Measurements from ENCODE around the gene SCN3B. TPM values are rescaled to one million over a fixed set of nuclear protein-coding genes. Genes with fewer than 3 reads are reported as not detected.

Gene SCN3B
- total and polyA plus RNA-seq, 2 of the 13 experiments (the other 11 are each of a cell fraction or from before 2014, with no cell fraction given): 0.07 to 0.11 TPM

DNA sequence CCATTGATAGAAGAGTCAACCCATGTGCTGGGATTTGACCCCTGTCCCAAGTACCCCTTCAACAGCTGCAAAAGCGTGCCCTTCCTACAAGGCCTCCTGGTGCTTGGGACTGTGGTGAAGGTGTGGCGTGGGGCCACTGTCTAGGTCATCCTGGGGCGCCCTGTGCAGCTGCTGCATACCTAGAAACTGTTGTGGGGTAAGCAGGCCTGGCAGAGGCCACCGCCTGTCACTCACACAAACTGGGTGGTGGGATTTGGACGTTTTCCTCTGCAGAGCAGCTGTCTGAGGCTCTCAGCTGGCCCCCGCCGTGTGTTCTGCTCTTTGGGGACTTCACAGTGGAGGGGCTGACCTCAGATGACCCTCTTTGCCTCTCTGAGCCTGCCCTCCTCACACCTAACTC lies 69.7 kb downstream of the SCN3B start (continued):
- TF ChIP-seq, protein P1, sequence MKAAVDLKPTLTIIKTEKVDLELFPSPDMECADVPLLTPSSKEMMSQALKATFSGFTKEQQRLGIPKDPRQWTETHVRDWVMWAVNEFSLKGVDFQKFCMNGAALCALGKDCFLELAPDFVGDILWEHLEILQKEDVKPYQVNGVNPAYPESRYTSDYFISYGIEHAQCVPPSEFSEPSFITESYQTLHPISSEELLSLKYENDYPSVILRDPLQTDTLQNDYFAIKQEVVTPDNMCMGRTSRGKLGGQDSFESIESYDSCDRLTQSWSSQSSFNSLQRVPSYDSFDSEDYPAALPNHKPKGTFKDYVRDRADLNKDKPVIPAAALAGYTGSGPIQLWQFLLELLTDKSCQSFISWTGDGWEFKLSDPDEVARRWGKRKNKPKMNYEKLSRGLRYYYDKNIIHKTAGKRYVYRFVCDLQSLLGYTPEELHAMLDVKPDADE (CRISPR knock-in tag; IDR thresholded peaks at IDR 0.05): no peak
- TF ChIP-seq ZNF709 (CRISPR knock-in tag; IDR thresholded peaks at IDR 0.05): no peak
- TF ChIP-seq, protein P2, sequence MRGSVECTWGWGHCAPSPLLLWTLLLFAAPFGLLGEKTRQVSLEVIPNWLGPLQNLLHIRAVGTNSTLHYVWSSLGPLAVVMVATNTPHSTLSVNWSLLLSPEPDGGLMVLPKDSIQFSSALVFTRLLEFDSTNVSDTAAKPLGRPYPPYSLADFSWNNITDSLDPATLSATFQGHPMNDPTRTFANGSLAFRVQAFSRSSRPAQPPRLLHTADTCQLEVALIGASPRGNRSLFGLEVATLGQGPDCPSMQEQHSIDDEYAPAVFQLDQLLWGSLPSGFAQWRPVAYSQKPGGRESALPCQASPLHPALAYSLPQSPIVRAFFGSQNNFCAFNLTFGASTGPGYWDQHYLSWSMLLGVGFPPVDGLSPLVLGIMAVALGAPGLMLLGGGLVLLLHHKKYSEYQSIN (CRISPR knock-in tag; IDR thresholded peaks at IDR 0.05; ENCODE audit: borderline replicate concordance): no peak
- TF ChIP-seq, protein P3, sequence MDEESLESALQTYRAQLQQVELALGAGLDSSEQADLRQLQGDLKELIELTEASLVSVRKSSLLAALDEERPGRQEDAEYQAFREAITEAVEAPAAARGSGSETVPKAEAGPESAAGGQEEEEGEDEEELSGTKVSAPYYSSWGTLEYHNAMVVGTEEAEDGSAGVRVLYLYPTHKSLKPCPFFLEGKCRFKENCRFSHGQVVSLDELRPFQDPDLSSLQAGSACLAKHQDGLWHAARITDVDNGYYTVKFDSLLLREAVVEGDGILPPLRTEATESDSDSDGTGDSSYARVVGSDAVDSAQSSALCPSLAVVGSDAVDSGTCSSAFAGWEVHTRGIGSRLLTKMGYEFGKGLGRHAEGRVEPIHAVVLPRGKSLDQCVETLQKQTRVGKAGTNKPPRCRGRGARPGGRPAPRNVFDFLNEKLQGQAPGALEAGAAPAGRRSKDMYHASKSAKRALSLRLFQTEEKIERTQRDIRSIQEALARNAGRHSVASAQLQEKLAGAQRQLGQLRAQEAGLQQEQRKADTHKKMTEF (CRISPR knock-in tag; IDR thresholded peaks at IDR 0.05): no peak

DNA sequence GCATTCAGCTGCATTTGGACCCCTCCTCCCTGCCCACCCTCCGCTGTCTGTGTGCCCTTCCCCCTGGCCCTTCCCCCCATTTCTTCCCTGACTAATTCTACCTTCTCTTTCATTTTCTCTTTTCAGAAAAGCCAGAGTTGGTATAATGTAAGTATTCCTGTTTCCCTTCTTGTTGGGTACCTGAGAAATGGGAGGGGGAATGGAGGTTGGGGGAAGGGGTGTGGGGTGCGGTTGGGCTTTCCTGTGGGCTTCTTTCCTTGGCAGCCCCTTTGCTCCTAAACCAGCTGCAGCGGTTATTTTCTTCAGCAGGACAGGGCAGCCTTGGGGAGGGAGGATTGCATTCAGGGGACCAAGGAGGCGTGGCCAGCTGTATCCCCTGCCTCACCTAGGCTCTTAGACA lies 70.2 kb downstream of the SCN3B start:
- BruUV-seq (replicated peaks): no TSS peak
- POLR2A ChIA-PET: no interaction called here
- Histone ChIP-seq H3K9me3 (ENCODE audit: low read length) (no peaks in the 10 kb centered on the region), H3K4me1 (ENCODE audit: insufficient read depth, low read length) (peaks cover 18% of the 10 kb centered on the region), H2AFZ (ENCODE audit: low read length) (no peak overlapping the region), H3K27ac (ENCODE audit: extremely low read length, insufficient read depth, low read length) (no peak overlapping the region), H3K36me3 (replicated peaks in 1 of 2; ENCODE audit: control insufficient read depth in 1 of 2, insufficient read depth in 2 of 2, low read length in 2 of 2) (no peaks in the 10 kb centered on the region), H3K9ac (ENCODE audit: insufficient read depth, low read depth, low read length) (no peak overlapping the region), H3K4me3 (replicated peaks in 1 of 3; ENCODE audit: insufficient read depth in 1 of 3, low read depth in 2 of 3, low read length in 3 of 3) (no peak overlapping the region), H3K4me2 (ENCODE audit: low read depth, low read length) (no peak overlapping the region), H4K20me1 (ENCODE audit: insufficient read depth, low read length) (no peaks in the 10 kb centered on the region), H3K79me2 (ENCODE audit: insufficient read depth, low read length) (no peaks in the 10 kb centered on the region), H3K27me3 (ENCODE audit: control insufficient read depth in 1 of 2, insufficient read depth in 2 of 2, low read length in 2 of 2) (peaks cover 1 to 3% of the 10 kb centered on the region in 2 experiments; a peak in 2 of 5 replicates)
- ATAC-seq: no peak
- FAIRE-seq: no peak
- WGBS (ENCODE audit: low lambda C conversion rate): 14% methylated on average over 2 of the region's 4 CpGs
- CTCF ChIA-PET (ENCODE audit: low intra/inter-chr PET ratio, low total read pairs): no interaction called here
- in situ Hi-C loops (cut with HindIII; ENCODE audit: extremely low pct_ligation_motif_present, low pct_unique_long_range_greater_than_20kb) (no loop called here), intact Hi-C loops (cut with micrococcal nuclease; ENCODE audit: unreplicated experiment) (loop anchor here (10.0 kb wide), 1 partner anchor 61 kb away; no protein-coding TSS in a partner anchor)
- DNase-seq (ENCODE audit: low spot score): no peak
- TF ChIP-seq ZNF510 (CRISPR knock-in tag; IDR thresholded peaks at IDR 0.05; ENCODE audit: low read depth) (no peak), ZNF552 (CRISPR knock-in tag; IDR thresholded peaks at IDR 0.05; ENCODE audit: borderline replicate concordance) (no peak), TRIM24 (CRISPR knock-in tag; IDR thresholded peaks at IDR 0.05) (no peak), RXRA (CRISPR knock-in tag; IDR thresholded peaks at IDR 0.05) (no peak), GATA4 (IDR thresholded peaks at IDR 0.05; ENCODE audit: borderline replicate concordance, low read depth) (no peak), NR2F2 (IDR thresholded peaks at IDR 0.05; ENCODE audit: borderline replicate concordance, low read depth) (no peak), ZNF678 (CRISPR knock-in tag; IDR thresholded peaks at IDR 0.05) (no peak)
- TF ChIP-seq, protein P4, sequence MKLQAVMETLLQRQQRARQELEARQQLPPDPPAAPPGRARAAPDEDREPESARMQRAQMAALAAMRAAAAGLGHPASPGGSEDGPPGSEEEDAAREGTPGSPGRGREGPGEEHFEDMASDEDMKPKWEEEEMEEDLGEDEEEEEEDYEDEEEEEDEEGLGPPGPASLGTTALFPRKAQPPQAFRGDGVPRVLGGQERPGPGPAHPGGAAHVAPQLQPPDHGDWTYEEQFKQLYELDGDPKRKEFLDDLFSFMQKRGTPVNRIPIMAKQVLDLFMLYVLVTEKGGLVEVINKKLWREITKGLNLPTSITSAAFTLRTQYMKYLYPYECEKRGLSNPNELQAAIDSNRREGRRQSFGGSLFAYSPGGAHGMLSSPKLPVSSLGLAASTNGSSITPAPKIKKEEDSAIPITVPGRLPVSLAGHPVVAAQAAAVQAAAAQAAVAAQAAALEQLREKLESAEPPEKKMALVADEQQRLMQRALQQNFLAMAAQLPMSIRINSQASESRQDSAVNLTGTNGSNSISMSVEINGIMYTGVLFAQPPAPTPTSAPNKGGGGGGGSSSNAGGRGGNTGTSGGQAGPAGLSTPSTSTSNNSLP (IDR thresholded peaks at IDR 0.05; ENCODE audit: low read depth, low read length): no peak
- TF ChIP-seq, protein P5, sequence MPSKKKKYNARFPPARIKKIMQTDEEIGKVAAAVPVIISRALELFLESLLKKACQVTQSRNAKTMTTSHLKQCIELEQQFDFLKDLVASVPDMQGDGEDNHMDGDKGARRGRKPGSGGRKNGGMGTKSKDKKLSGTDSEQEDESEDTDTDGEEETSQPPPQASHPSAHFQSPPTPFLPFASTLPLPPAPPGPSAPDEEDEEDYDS (CRISPR knock-in tag; IDR thresholded peaks at IDR 0.05): no peak
- TF ChIP-seq, protein P6, sequence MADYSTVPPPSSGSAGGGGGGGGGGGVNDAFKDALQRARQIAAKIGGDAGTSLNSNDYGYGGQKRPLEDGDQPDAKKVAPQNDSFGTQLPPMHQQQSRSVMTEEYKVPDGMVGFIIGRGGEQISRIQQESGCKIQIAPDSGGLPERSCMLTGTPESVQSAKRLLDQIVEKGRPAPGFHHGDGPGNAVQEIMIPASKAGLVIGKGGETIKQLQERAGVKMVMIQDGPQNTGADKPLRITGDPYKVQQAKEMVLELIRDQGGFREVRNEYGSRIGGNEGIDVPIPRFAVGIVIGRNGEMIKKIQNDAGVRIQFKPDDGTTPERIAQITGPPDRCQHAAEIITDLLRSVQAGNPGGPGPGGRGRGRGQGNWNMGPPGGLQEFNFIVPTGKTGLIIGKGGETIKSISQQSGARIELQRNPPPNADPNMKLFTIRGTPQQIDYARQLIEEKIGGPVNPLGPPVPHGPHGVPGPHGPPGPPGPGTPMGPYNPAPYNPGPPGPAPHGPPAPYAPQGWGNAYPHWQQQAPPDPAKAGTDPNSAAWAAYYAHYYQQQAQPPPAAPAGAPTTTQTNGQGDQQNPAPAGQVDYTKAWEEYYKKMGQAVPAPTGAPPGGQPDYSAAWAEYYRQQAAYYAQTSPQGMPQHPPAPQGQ (CRISPR knock-in tag; IDR thresholded peaks at IDR 0.05; ENCODE audit: borderline replicate concordance): no peak
